Measurements from ENCODE around the gene LSM7.
A peak's percentile ranks its signal among the peaks of the same experiment; 100 is the strongest.

The LSM7 gene

DNA sequence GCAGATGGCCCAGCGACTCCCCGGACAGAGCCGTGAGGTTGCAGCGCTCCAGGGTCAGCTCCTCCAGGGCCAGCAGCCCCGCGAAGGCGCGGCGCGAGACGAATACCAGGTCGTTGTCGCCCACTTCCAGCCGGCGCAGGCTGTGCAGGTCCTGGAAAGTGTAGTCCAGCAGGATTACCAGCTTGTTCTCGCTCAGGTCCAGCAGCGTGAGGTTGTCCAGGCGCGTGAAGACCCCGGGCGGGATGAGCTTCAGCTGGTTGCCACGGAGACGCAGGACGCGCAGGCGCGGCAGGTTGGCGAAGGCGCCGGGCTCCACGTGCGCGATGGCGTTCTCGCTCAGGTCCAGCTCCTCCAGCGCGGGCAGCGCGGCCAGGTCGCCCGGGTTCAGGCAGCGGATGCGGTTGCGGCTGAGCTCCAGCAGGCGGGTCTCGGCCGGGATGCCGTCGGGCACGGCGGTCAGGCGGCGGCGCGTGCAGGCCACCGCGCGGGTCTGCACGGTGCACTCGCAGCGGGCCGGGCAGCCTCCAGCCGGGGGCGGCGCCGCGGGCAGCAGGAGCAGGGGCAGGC lies 37.1 kb downstream of the LSM7 start:
- no peak for DNase-seq

DNA sequence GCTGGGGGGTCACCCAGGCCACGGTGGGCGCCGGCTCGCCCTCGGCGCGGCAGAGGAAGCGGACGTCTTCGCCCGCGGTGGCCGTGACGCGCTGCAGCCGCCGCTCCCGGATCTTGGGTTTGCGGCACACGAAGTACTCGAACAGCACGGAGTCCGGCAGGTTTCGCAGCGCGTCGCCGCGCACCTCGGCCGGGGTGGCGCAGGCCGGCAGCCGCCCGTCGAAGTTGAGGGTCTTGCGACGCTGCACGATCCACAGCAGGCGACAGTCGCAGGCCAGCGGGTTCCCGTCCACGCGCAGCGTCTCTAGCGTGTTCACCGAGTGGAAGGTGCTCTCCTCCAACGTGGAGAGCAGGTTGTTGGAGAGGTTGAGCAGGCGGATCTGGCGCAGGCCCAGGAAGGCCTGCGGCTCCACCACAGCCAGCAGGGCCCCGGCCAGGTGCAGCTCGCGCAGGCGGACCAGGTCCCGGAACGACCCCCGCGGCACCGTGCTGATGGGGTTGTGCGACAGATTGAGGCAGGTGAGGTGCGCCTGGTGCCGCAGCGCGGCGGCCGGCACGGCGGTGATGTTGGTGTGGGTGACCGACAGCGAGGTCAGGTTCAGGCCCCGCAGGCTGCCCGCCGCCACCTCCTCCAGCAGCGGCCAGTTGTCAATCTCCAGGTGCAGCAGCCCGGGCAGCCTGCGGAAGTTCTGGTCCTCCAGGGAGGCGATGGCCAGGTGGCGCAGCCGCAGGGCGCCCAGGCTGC lies 37.8 kb downstream of the LSM7 start:
- no peak for DNase-seq

DNA sequence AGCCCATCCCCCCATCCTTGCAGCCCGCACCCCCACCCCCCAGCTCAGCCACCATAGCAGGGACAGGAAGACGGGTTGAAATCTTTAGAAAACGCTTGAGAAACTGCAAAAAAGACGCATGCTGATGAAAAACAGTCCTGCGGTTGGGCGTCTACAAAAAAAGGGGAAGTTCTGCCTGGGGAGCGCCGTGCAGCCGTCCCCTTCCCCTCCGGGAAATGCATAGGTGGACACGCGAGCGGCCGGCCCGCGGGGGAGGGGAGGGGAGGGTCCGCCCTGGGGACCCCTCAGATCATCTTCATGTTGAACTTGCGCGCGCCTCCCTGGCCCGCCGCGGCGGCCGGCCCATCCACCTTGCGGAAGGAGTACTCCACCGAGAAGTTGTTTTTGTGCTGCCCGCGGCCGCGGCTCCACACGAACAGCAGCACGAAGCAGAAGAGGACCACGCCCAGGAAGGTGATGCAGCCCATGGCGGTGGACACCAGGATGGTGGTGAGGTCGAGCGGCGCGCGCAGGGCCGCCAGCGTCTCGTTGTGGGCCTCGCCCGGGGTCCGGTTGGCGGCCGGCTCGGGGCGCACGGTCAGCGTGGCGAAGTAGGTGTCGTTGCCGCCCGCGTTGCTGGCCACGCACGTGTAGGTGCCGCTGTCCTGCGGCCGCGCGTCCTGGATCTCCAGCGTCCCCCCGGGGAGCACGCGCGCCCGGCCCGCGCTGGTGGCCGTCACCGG lies 38.5 kb downstream of the LSM7 start:
- peak; percentile 89 for DNase-seq

DNA sequence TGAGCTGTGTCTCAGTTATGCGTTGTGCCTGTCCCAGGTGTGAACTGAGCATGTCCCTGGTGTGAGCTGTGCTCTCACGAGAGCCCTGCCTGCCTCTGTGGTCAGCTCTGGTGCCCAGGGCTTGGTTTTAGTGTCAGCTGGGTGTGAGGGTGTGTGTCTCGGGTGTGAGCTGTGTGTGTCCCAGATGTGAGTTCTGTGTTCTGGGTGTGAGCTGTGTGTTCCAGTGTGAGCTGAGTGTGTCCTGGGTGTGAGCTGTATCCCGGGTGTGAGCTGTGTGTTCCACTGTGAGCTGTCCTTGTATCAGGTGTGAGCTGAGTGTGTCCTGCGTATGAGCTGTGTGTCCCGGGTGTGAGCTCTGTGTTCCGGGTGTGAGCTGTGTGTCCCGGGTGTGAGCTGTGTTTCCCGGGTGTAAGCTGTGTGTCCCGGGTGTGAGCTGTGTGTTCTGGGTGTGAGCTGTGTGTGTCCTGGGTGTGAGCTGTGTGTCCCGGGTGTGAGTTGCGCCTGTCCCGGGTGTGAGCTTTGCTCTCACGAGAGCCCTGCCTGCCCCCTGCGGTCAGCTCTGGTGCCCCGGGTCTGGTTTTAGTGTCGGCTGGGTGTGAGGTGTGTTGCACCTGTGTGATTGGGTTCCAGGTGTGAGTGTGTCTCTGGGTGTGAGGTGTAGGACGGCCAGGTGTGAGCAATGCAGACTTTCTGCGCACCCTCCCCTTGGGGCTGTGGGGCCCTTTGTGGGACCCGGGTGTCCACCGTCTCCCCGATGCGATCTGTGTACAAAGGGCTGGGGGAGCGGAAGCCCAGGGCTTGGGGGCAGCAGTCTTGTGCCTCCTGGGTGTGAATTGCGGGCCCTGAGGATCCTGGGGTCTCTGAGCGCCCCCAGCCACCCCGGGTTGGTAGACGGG lies 39.3 kb downstream of the LSM7 start:
- DNase-seq: no peak

DNA sequence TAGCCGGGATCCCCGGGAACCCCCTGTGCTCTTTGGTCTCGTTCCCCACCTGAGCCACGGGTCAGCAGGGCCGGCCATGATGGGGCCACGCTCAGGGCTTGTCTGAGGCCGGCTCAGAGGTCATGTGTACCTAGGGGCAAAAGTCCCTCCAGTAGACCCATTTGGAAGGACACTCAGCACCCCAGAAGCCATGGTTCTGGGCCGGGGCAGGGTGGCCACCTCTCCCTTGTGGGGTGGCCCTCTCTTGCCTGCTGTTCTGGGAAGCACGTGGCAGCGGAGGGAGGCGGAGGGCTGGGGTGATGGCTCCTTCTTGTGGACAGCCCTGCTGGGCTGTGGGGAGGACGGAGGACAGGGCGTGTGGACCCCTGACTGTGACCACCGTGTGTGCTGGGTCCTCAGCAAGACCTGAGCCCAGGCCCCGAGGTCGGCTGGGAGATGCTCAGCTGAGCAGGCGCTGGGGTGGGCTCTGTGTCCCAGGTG lies 40.0 kb downstream of the LSM7 start:
- DNase-seq: no peak

DNA sequence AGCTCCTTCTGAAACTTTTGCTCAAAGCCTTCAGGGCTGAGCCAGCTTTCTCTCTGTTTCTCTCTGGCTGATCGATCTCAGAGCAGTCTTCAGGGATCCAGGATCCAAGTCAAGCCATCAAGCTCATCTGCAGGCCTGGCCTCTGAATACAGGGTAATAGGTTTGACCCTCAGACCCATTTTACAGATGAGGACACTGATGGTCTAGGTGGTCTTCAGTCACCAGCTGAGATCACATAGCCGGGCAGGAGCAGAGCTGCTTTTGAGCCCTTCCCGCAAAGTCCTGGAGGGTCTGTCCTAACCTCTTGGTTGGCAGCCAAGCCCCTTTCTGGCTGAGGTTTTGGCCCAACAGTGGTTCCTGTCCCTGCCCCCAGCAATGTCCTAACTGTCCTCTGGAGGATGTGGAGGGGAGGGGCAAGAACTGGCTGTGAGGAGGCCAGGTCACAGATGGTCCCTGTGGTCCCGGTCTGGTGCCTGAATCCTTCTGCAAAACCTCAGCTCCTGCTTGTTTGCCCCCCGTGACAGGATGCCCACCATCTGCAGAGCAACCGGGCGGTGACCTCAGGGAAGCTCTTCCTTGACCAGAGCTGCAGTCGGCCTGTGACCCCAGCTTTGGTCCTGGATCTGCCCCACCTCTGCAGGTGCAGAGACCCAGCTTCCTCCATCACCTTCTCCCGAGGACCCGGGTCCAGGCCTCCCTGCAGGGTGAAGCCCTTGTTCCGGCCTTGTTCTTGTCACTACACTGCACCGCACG lies 40.6 kb downstream of the LSM7 start:
- no peak for DNase-seq

DNA sequence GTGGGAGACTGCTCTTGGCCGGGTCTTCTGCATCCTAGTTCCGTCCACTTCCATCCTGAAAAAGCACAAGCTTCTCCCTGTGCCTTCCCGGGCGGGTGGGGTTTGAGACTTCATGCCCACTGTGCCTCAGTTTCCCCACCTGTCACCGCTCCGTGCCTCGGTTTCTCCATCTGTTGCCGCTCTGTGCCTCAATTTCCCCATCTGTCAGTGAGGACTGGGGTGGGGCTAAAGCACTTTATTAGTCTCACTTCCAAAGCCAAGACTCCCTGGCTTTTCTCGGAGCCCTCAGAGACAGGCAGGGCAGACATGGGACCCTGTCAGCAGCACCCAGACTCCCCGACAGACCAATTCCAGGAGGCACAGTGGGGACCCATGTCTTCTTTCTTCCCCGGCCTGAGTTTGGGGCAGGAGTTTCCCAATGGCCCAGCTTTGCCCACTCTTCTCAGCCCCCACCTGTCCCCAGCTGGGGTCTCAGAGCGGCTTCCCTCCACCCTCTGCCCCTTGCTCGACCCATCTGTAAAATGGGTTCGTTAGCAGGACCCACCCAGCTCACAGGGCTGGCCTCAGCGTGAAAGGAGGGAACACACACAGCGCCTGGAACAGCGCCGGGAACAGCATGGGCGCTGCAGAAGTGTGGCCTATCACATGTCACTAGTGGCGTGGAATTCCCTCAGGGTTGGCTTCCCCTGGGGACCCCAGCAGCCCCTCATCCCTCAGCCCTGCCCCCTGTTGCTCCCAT lies 41.8 kb downstream of the LSM7 start:
- DNase-seq: no peak

DNA sequence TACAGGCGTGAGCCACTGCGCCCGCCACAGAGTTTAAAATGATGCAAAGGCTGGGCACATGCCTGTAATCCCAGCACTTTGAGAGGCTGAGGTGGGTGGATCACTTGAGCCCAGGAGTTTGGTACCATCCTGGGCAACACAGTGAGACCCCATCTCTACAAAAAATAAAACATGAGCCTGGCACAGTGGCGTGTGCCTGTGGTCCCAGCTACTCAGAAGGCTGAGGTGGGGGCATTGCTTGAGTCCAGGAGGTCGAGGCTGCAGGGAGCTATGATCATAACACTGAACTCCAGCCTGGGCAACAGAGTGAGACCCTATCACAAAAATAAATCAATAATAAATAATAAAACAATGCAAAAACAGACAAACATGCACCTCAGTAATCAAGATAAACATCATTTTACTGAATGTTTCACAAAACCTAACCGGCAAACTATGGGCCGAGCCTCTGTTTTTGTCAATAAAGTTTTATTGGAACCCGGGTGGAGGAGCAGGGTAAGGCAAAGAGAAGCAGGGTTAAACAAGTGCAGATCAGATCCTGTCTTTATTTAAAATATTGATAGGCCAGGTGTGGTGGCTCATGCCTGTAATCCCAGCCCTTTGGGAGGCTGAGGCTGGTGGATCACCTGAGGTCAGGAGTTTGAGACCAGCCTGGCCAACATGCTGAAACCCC lies 44.4 kb downstream of the LSM7 start:
- DNase-seq: no peak

DNA sequence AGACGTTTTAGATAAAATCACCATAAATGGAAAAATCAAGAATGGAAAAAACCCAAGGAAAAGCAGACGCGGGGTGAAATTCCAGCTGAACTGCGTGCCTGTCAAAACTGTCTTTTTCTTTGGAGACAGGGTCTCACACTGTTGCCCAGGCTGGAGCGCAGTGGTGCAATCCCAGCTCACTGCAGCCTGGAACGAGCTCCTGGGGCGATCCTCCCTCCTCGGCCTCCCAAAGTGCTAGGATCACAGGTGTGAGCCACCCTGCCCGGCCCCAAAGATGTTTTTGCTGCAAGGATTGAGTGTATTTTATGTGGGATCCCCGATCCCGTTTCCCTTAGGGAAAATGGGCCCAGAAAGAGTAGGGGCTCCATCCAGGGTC lies 45.5 kb downstream of the LSM7 start:
- DNase-seq: no peak

DNA sequence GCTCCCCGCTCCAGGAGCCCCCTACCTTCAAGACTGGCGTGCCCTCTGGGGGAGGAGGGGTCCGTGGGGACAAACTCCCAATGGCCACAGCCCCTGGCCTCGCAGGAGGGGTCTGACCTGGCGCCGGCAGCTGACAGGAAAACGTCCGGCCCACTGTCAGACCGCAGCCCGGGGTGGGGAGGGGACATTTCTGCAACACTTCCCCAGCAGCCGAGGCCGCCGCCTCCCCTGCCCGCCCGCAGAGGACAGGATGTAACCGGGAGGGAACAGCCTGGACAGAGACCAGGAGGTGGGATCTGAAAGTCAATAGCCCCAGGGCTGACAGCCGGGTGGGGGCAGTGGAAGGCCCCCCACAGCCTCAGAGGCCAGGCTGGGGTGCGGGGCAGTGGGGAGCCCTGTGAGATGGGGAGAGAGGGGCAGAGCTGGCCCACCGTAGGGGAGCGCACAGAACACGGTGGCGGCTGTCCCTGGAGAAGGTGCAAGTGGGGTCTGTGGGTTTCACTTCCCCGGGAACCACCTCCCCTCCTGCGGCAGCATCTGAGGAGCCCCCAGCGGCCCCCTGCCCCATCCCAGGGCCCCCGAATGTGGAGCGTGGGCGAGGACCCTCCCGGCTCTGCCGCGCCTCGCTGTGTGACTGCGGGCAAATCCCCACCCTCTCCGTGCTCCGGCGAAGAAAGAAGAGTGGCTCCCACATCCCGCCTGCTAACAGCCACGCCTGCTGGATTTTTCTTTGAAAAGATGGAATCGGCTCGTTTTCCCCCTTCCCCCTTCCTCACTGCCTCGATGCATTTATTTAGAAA lies 46.1 kb downstream of the LSM7 start, which contains the start of gene PEAK3:
Gene PEAK3 (minus strand): TSS at position 114 of the 800 bp plus-strand sequence. CDS start 1,244 bp downstream, outside the sequence.
- DNase-seq: peak; percentile 54

DNA sequence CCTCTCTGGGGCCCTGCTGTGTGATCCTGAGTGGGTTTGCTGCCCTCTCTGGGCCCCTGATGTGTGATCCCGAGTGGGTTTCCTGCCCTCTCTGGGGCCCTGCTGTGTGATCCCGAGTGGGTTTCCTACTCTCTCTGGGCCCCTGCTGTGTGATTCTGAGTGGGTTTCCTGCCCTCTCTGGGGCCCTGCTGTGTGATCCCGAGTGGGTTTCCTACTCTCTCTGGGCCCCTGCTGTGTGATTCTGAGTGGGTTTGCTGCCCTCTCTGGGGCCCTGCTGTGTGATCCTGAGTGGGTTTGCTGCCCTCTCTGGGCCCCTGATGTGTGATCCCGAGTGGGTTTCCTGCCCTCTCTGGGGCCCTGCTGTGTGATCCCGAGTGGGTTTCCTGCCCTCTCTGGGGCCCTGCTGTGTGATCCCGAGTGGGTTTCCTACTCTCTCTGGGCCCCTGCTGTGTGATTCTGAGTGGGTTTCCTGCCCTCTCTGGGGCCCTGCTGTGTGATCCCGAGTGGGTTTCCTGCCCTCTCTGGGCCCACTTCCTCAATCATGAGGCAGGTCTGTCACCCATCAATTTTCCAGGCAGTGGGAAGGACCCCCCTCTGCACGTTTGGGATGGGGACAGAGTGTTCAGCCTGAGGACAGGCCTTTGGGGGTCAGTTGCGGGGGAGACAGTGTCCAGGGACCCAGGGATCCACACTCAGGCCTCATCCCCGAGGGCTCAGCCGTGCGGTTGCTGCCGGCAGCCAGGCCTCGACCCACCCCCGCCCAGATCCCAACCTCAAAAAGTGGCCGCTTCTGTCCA lies 46.9 kb downstream of the LSM7 start:
- peak; percentile 54 for DNase-seq

DNA sequence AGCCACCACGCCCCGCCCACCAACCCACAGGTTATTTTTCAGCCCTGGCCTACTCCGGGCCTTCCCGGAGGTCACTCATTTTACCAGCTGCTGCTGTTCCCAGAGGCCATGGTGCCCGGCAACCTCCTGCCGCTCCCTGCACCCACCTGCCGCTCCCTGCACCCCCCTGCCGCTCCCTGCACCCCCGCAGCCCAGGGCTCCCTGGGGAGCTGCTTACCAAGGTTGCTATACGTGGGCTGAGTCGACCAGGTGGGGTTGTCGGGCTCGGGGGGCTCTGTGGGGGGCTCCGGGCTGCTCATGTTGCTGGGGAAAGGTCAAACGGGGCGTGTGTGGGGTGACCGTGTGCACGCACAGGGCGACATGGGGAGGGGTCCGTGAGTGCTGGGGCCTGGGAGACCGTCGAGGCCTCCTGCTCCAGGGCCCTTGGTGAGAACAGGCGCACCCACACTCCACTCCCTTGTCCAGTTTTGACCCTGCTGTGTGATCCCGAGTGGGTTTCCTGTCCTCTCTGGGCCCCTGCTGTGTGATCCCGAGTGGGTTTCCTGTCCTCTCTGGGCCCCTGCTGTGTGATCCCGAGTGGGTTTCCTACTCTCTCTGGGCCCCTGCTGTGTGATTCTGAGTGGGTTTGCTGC lies 47.6 kb downstream of the LSM7 start:
- DNase-seq: no peak

DNA sequence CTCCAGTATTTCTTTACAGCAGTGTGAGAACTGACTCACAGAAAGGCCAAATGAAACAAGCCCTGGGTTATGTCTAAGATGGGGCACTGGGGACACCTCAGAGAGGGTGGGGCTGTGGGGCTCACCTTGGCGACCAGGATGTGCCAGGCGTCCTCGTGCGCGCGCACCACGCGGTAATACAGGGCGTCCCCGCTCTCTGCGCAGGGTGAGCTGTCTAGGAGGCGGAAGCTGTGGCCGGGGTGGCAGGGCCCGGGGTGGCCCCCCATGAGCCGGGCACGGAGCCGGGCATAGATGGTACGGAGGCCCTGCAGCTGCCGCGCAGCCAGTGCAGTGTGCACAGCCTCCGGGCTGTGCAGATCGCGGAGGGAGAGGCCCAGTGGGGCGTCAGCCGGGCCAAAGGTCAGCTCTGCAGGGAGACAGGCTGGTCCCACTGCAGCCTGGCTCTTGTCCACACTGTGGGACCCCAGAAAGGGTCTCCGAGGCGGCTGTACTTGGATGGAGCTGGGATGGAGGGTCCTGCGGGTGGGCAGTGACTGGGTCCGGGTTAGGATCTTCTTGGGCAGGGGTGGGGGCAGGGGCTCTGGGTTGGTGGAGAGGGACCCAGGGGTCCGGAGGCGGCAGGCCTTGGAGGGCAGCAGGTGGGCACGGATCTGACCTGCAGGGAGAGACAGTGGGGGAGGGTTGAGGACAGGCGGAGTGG lies 49.8 kb downstream of the LSM7 start:
- DNase-seq: no peak

DNA sequence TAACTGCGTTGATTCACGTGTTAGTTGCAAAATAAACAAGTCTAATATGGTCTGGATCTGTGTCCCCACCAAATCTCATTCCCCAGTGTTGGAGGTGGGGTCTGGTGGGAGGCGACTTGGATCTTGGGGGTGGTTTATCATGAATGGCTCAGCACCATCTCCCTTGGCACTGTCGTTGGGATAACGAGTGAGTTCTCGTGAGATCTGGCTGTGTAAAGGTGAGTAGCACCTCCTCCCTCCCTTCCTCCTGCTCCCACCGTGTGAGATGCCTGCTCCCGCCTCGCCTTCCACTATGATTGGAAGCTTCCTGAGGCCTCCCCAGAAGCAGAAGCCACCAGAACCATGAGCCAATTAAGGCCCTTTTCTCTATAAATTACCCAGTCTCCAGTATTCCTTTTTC lies 51.2 kb downstream of the LSM7 start:
- DNase-seq: no peak

DNA sequence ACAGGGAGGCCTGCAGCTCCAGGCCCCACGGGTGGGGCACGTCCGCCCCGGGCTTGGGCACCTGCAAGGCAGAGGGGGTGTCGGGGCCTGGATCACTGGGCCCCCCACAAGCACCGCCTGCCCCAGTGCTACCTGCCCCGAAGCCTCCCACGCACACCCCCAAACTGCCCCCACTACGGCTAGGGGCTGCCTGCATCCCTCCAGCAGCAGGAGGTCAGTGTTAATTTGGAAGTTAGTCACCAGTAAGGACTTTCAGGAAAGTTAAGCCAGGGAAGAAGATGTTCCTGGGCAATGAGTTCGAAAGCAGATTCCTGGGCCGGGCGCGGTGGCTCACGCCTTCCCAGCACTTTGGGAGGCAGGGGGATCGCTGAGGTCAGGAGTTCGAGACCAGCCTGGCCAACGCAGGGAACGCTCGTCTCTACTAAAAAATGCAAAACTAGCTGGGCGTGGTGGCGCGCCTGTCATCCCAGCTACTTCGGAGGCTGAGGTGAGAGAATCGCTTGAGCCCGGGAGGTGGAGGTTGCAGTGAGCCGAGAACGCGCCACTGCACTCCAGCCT lies 51.9 kb downstream of the LSM7 start:
- no peak for DNase-seq

DNA sequence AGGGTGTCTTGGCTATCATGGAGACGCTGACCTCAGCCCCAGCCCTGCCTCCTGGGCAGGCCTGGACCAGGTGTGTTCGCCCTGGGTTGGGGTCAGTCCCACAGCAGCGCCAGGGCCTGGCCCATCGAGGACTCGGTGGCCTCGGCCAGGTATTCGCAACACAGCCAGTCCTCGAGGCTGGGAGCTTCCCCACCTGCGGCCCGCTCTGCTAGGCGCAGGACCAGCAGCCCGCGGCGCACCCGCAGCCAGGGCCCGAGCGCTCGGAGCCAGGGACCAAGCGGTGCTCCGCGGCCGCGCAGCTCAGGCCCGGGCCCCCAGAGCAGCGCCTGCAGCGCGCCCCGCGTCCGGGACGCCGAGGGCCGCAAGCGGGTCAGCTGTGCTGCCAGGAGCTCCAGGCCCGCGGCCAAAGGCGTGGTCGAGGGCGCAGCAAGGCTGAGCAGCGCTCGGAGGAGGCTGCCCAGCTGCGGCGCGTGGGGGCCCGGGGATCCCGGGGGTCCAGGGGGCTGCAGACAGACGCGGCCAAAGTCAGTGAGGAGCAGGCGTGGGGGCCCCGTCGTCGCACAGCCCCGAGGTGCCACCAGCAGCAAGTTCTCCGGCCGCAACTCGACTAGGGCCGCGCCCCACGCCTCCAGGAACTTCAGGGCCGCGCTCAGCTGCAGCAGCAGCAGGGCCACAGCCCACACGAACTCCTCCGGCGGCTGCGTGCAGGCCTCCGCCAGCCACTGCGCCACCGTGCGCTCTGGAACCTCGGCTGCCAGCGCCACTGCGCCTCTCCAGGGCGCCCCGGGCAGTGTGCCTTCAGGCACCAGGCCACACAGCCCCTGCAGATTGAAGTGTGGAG lies 52.6 kb downstream of the LSM7 start:
- DNase-seq: no peak

Measured in KG1 (cell line).